Measurements from ENCODE around the gene PSMA6. TPM values are rescaled to one million over a fixed set of nuclear protein-coding genes. Genes with fewer than 3 reads are reported as not detected.

PSMA6 gene
- total RNA-seq, 1 experiment from 2014 or later: 302 TPM

GRCh38 chr14:35366521-35366976 lies 74.4 kb downstream of the PSMA6 start:
- DNase-seq: no peak
- no peak overlapping the region for H3K4me3 ChIP-seq
- H3K27me3 ChIP-seq: no peaks in the 10 kb centered on the region
- H3K36me3 ChIP-seq: no peaks in the 10 kb centered on the region
- 0 out of 2 replicates have a peak, but pooled peaks cover 3% of the 10 kb centered on the region for H3K9me3 ChIP-seq

GRCh38 chr14:35367056-35367372 lies 74.8 kb downstream of the PSMA6 start:
- Histone ChIP-seq H3K4me3 (no peak overlapping the region), H3K27me3 (no peaks in the 10 kb centered on the region), H3K36me3 (no peaks in the 10 kb centered on the region), H3K9me3 (0 out of 2 replicates have a peak, but pooled peaks cover 3% of the 10 kb centered on the region)
- no peak for DNase-seq

Other genes starting within 250 kb of the PSMA6 start
- gene FAM177A1, start 246.1 kb upstream of the PSMA6 start, total RNA-seq (2014; rRNA removed; shearing (Covaris generic); ENCODE audit: low replicate concordance): 15.7 and 38.3 TPM in 2 replicates
- 13.3 and 18.0 TPM in 2 replicates for gene PPP2R3C, start 170.4 kb upstream of the PSMA6 start, total RNA-seq (2014; rRNA removed; shearing (Covaris generic); ENCODE audit: low replicate concordance)
- gene PRORP, start 169.8 kb upstream of the PSMA6 start, total RNA-seq (2014; rRNA removed; shearing (Covaris generic); ENCODE audit: low replicate concordance): 17.8 and 21.2 TPM in 2 replicates
- gene NFKBIA, start 112.4 kb downstream of the PSMA6 start, total RNA-seq (2014; rRNA removed; shearing (Covaris generic); ENCODE audit: low replicate concordance): 37.1 and 76.7 TPM in 2 replicates
- gene INSM2, start 241.8 kb downstream of the PSMA6 start, total RNA-seq (2014; rRNA removed; shearing (Covaris generic); ENCODE audit: low replicate concordance): not detected in 2 replicates

Measured in MG63 (cell line).